Measurements from ENCODE around the gene PXDN.
"Not testable (repeated sequence)": the region's sequence is repeated elsewhere in the genome, so short reads cannot be mapped to it uniquely, and the experiment has no call there.

PXDN gene

DNA sequence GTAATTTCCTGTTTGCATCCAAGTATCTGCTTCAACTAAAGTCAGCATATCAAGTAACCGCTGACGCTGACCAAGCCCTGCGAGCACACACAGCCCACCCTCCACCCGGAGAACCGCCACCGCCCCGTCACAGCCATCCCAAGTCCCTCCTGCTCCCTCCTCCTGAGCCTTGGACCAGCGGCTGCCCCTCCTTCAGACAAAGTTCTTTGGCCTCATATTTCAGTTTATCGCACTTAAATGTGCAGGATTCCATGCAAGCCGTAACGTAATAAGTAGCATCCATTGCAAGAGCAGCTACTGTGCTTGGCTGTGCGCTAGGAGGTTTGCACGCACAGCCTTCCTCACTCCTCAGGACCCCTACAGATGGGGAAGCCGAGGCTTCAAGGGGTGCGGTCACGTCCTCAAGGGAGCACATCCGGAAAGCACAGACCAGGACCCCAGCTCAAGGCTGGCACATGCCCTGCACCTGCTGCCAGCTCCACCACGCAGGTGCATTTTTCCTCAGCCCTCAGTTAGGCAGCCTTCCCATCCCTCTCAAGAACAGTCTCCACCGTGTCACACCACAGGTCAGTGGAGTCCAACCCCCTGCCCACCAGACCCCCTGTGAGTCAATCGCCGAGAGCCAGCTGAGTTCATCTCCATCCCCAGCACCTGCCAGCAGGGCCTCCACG is 17.1 kb downstream of the PXDN start:
- DNase-seq (ENCODE audit: low read depth in 1 of 2, low spot score in 1 of 2): no peak

DNA sequence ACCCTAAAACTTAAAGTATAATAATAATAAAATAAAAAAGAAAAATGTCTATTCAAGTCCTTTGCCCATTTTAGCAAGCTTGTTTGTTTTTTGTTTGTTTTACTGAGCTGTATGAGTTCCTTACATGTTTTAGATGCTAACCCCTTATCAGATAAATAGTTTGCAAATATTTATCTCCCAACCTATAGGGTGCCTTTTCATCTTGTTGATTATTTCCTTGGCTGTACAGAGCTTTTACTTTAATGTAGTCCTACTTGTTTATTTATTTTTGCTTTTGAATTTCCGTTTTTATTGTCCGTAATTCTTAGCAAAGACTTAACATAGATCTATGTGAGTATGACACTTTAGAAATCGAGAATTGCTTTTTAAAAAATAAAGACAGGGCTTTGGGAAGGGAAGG is 17.8 kb downstream of the PXDN start:
- no peak for DNase-seq (ENCODE audit: low read depth in 1 of 2, low spot score in 1 of 2)

DNA sequence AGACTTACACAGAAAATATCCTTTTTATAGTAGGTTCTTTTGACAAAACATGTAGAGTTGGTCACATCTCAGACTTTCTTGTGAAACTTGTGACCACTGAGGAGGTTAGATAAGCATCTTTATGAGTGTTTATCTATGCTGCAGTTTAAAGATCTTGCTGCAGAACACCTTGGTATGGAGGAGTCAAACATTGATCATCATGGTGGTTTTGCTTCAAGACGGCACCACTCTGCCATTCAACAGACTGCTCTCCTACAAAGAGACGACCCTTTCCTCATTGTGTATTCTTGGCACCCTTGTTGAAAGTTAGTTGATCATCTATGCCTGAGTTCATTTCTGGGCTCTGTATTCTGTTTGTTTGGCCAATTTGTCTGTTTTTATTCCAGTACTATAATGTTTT is 20.0 kb downstream of the PXDN start:
- not testable (repeated sequence) for DNase-seq (ENCODE audit: low read depth in 1 of 2, low spot score in 1 of 2)

DNA sequence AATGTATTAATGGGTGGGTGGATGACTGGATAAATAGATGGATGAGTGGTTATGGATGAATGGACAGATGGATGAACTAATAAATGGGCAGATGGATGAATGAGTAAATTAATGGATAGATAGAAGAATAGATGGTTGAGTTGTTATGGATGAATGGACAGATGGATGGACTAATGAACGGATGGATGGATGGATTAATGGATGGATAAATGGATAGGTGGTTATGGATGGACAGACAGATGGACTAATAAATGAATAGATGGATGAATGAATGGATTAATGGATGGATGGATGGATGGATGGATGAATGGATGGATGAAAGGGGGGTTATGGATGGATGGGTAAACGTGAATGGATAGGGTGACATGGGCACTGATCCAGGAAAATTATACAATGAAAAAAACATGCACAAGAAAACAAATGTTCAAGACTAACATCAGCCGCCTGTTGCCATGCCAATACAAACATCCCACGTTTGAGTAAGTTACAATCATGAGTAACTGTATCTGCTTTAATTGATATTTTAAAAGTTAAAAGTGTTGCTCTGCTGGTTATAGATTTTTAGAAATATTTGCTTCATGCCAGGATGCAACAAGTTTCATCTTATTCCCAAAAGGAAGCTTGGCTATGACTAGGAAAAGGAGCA is 20.8 kb downstream of the PXDN start:
- no peak for DNase-seq (ENCODE audit: low read depth in 1 of 2, low spot score in 1 of 2)

DNA sequence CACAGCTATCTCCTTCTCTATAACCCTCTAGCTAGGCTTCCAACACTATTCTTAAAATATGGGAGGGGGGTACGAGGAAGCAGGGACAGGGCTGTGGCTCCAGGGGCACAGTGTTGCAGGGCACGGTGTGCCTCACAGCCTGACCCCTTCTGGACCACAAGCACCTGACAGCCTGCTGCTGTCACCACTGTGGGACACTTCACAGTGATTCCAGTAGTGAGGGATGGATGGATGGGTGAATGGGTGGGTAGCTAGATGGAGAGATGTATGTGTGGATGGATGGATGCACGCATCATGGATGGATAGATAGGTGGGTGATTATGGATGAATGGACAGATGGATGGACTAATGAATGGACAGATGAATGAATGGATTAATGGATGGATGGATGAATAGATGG is 21.6 kb downstream of the PXDN start:
- no peak for DNase-seq (ENCODE audit: low read depth in 1 of 2, low spot score in 1 of 2)

DNA sequence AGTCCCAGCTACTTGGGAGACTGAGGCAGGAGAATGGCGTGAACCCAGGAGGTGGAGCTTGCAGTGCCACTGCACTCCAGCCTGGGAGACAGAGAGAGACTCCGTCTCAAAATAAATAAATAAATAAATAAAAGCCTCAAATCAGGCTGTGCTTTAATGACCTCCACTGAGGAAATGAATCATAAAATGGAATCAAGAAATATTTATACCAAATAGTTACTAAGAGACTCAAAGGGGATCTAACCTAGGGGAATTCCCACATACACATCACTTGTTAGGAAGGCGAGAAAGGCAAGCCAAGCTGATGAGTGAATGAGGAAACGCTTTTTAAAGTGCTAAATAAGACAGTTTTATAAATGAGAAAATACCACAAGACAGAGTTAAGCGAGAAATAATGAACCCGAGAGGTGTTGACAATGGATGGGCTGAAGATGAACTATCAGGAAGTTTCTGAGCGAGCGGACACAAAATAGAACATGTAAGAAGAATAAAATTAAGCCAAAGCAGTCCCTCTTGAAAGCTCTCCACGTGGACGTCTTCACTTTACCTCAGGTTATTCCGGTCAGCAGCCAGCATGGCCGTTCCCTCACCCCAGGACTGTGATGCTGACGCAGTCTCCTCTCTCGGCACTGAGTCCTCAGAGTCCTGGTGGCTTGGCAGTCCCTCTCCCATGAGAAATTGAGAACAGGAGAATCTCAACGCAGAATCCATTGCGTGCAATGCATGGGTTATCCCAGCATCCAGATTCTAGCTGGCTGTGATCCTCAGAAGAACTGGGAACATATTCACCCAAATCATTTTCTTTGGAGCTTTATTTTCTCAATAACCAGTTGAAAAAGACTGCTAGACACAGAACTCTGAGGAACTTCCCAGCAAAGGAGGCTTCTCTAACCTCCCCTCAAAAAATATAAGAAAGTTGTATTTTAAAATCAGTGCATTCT is 22.3 kb downstream of the PXDN start:
- no peak for DNase-seq (ENCODE audit: low read depth in 1 of 2, low spot score in 1 of 2)

DNA sequence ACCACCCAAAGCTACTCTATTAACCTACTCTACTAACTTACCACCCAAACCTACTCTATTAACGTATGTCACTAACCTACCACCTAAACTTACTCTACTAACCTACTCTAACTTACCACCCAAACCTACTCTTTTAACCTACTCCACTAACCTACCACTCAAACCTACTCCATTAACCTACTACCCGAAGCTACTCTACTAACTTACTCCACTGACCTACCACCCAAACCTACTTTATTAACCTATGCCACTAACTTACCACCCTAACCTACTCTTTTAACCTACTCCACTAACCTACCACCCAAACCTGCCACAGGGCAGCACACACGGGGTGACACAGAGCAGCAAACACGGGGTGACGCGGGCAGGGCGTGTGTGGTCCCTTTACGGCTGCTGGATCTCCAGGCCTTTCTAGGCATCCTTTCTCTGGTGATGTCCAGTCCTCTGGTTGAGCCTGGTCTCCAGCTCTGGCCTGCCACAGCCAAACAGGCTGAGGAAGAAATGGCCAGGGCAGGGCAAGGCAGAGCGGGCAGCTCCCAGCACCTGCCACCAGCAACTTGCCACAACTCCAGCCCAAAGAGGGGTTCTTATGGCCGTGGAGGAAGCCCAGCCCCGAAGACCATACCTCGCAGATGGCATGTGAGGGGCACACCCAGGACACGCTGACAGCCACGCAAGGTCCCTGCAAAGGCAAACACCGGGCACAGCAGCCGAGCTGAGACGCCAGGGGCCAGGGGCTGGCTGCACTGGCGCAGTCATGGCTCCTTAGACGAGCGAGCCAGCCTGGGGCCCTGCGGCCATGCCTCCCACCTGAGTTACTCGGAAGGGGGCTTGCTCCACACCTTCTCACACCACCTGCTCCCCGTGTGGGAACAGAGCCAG is 25.7 kb downstream of the PXDN start:
- DNase-seq (ENCODE audit: low read depth in 1 of 2, low spot score in 1 of 2): no peak

DNA sequence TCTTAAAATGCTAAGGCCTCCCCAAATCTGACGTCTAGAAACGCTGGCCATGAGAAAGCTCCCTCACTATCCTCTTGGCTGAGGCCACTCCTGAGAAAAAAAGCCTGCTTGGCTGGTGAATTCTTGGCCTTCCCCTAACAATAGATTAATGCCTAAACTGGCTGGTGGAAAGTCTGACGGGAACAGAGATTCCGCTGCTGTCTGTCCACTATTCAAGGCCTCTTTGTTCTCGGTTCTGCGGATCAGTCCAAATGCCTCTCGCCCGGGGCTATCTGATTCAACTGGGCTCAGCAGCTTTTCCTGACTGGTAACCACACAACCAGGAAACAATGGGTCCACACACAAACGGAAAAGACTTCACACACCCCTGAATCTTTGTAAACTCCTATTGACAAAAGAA is 27.2 kb downstream of the PXDN start:
- DNase-seq (ENCODE audit: low read depth in 1 of 2, low spot score in 1 of 2): no peak

DNA sequence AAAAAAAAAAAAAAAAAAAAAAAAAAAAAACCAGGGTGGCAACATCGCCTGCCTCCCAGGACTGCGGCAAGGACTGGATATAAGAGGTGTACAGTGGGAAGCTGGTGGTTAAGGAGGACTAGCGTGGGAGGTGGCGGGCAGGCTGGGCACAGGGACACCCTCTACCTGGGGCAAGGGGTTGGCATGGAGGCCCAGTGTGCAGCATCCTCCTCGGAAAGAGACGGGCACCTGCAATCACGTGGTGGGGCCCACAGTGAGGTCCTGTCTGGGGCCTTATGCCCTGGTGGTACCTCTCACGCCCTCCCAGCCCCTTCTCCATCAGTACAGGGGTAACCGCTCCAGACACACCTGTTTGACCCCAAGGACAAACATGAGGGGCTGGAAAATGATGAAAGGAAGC is 27.9 kb downstream of the PXDN start:
- DNase-seq (ENCODE audit: low read depth in 1 of 2, low spot score in 1 of 2): no peak

DNA sequence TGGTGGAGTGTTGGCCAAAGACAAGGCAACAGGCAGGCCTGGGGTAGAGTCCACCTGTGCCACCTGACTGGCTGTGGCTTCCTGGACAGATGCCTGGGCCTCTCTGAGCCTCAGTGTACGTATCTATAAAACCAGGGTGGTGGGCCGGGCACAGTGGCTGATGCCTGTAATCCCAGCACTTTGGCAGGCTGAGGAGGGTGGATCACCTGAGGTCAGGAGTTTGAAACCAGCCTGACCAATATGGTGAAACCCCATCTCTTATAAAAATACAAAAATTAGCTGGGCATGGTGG is 28.4 kb downstream of the PXDN start:
- not testable (repeated sequence) for DNase-seq (ENCODE audit: low read depth in 1 of 2, low spot score in 1 of 2)

DNA sequence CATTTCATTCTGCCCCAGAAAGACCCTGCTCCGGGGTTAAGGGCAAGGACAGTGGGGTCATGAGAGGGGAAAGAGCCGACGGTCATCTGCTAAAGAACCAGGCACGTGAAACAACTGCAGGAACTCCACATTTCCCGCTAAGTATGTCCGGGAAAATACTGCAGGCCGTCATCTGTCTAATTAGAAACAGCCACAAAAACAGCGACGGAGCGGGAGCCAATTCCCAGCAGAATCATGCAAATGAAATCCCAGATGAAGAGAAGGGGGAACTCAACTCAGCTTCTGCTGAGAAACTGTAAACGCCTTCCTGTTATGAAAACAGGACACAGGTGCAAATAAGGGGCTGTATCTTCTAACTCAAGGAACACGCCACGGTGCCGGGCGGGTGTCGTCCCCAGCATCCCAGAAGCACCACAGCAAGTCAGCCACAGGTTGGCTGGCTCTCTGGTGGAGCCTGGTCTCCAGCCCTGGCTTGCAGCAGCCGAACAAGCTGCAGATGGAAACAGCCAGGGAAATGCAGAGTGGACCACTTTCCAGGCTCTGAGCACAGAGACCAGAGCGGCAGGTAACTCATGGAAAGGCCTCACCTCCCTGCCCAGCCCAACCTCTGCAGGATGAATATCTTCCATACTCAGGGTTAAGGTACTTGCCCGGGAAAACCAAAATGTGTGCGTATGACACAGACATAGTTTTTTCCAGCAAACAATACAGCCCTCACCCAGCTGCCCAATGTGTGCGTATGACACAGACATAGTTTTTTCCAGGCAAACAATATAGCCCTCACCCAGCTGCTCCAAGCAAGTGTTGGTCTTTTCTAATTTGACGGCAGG is 28.9 kb downstream of the PXDN start:
- DNase-seq (ENCODE audit: low read depth in 1 of 2, low spot score in 1 of 2): no peak

DNA sequence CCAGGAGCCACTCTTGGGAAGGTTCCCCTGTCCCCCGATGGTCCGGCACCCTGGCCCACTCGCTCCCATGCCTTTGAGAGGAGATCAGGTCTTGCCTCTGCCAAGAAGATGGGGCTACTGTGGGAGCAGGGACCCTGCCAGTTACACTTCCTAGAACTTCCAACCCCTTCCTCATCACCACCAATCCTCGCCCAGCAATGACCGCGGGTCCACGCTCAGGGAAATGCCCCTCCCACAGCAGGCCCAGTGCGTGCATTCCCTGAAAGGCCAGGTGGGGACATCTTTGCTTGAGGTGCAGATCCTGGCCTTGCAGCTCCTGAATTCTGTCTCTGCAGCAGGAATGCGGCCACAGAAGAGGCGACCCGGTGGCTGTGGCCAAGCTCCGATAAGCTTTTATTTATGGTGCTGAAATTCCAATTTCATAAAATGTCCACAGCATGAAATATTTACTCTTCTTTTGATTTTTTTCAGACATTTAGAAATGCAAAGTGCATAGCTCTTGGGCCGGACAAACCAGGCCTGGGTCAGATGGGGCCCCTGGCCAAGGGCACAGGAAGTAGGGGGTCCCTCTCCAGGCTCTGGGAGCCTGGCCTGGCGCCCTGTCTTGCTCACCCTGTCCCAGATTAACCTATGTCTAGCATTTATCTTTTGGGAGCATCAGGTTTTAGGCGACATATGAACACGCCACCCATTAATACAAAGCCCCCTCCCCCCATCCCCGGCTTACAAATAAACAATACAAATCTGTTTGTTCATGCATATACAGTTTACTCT is 29.8 kb downstream of the PXDN start:
- DNase-seq (ENCODE audit: low read depth in 1 of 2, low spot score in 1 of 2): no peak

DNA sequence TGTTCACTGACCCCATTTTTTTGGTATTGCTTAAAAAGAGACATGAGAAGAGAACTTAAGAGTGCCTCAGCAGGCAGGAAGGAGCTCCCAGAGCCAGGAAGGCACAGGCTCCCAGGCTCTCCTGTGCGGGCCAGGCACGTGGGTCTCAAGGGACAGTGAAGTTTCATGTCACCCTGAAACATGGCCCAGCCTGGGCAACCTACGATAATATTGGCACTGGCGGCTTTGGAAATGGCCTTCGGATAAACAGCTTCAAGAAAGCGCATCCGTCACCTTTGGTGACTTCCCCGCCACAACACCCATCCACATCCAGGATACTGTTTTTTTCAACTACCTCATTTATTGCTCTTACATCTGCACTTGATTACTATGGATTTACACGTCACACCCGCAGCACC is 30.5 kb downstream of the PXDN start:
- DNase-seq (ENCODE audit: low read depth in 1 of 2, low spot score in 1 of 2): no peak

DNA sequence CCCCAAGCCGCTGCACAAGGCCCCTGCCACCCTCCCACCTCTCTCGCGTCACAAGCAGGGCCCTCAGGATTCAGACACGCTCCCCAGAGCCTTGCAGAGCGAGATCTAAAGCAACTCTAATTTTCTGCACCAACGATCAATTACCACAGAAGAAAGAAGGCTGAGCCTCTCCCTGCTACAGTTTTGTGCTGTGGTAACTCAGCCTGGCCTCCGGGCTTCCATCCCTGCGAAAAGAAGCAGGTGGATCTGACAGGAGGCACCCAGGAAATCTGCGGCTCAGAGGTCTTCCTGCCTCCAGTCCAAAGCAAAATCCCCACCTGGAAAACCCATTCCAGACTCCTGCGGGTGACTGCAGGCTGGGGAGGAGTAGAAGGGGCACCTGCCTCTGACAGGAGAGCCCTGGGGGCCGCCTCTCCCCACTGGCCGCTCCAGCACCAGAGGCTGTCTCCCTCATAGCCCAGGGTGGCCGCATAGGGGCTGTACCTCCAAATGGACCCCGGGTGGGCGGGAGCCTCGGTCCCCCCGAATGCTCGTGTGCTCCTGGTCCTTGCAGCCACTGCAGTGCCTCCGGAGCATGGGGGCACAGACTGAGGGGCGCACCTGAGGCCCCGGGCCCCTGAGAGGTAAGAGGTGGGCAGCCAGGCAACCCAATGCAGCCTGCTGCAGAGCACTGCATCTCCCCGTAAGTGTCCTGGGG is 31.0 kb downstream of the PXDN start:
- DNase-seq (ENCODE audit: low read depth in 1 of 2, low spot score in 1 of 2): no peak

DNA sequence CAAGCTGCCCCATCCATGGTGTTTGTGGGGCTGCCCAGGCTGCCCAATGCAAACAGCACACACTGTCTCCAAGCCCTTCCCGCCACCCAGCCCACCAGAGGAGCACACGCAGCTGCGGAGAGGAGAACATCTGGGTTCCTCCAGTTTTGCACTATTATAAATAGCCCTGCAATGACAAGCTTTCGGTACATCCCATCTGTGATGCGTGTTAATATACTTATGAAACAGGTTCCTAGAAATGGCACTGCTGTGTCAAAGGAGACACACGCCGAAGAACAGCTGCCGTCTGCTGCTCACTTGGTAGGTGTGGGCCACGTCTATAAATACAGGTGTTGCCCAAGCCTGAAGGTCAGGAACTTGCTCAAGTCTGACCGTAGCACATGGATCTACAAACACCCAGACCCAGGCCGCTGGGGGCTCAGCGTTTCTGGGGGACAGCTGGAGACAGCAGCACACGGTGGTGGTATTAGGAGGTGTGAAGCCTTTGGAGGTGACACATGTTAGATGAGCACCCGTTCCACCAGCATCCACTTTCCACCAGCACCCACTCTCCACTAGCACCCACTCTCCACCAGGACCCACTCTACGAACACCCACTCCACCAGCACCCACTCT is 34.3 kb downstream of the PXDN start:
- DNase-seq (ENCODE audit: low read depth in 1 of 2, low spot score in 1 of 2): no peak

DNA sequence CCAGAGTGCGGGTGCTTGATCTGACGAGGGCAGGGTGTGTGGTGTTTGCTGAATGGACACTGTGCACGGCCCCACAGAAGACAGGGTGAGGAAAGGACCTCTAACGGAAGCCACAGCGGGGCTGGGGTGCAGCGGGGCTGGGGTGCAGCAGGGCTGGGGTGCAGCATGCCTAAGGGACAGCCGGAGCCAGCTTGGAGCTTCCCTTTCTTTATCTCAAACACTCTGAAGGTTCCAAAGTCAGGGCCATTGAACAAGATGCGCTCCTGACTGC is 35.0 kb downstream of the PXDN start:
- no peak for DNase-seq (ENCODE audit: low read depth in 1 of 2, low spot score in 1 of 2)

DNA sequence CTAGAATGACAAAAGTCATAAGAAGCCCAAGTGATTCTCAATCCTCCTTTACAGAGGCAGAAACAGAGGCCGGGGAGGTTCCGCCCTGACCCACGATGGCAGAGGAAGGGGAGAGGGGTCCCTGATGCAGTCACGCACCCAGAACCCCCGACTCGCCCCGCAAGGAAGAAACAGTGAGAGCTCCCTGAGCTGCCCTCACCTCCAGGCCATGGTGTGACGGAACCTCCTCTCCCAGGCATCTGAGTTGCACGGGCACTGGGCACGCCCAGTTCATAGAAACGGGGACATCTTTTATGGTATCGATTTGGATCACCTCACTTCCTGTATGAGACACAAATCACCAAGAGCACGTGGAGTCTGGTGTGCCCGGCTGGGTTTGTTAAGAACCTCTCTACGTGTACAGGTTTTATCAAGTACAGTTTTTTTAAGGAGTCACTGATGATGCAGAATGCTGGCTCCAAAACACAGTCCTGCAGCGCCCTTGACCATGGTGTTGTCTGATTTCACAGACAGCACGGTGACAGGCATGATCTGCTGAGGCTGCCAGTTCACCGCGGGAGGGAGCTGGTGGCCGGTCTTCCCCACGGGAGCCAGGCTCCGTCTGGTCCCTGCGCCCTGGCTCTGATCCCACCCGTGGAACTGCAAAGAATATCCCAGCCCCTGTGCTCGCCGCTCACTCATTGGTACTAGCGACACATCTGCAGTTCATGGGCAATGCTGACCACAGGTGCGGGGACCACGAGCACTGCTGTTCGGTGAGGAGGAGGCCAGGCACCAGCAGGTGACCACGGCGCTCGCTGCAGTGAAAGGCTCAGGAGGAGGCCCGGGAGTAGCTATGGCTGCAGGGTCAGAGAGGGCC is 35.6 kb downstream of the PXDN start:
- DNase-seq (ENCODE audit: low read depth in 1 of 2, low spot score in 1 of 2): no peak

Measured in activated T-helper 1 cell treated with anti-CD3 and anti-CD28 coated beads, Interleukin-2, amount 50 U/mL, for 16 hours (primary cell).